Thyroid gland (tissue), 4 donors: ENCODE data around the gene PLPP3.

Source experiments
- CTCF ChIP-seq, 6 experiments: fragments of 200-600 bp in 3 of 6; fragments of 450-650 bp in 3 of 6; sonication (generic) in 3 of 6; IDR thresholded peaks; one replicate each; pipeline ENCODE4 v1.5.1; 2016 to 2019; ENCODE audit warnings: antibody characterized with exemption in 6 of 6, mild to moderate bottlenecking in 2 of 6, inconsistent platforms in 1 of 6, moderate library complexity in 1 of 6
- POLR2A ChIP-seq, 2 donors: fragments of 450-650 bp; IDR thresholded peaks; one replicate each; pipeline ENCODE4 v1.6.1; 2017; ENCODE audit warnings: antibody characterized with exemption in 2 of 2, mild to moderate bottlenecking in 2 of 2, moderate library complexity in 1 of 2

GRCh38 chr1:56520016-56520601 is 59.3 kb downstream of the PLPP3 start:
- TF ChIP-seq POLR2A (IDR thresholded peaks at IDR 0.05) (no peak), CTCF (IDR thresholded peaks at IDR 0.05) (no peak)
